Astrocyte (in vitro differentiated cells and primary cell): ENCODE results near the gene GRM5. TPM values are rescaled to one million over a fixed set of nuclear protein-coding genes. Genes with fewer than 3 reads are reported as not detected.
A peak's percentile ranks its signal among the peaks of the same experiment; 100 is the strongest.

Source experiments
- DNase-seq: peaks from one replicate; pipeline ENCODE4 v3.0.0-alpha.2; 2010; ENCODE audit warnings: low read depth
- FAIRE-seq: peaks from 2 replicates; lab custom pipeline; 2011; peaks lifted over from hg19 to GRCh38; lab: Jason Lieb, UNC
- H2AFZ ChIP-seq: 2 replicates; pipeline ENCODE4 v1.6.0; 2012; ENCODE audit warnings: low read depth, low read length, inconsistent platforms
- H3K27ac ChIP-seq: 2 replicates; pipeline ENCODE4 v1.5.1; 2011; ENCODE audit warnings: low read depth, low read length, inconsistent platforms
- H3K27me3 ChIP-seq: 2 replicates; pipeline ENCODE4 v1.6.0; 2011; ENCODE audit warnings: low read length, inconsistent platforms; ENCODE audit not compliant: insufficient read depth
- H3K36me3 ChIP-seq: 2 replicates; pipeline ENCODE4 v1.5.1; 2011; ENCODE audit warnings: low read length, inconsistent platforms; ENCODE audit not compliant: insufficient read depth
- H3K4me1 ChIP-seq: 2 replicates; pipeline ENCODE4 v1.5.1; 2011; ENCODE audit warnings: low read length, inconsistent platforms; ENCODE audit not compliant: insufficient read depth
- H3K4me2 ChIP-seq: 2 replicates; pipeline ENCODE4 v1.6.0; 2012; ENCODE audit warnings: low read length, inconsistent platforms
- H3K4me3 ChIP-seq: 2 replicates; pipeline ENCODE4 v1.5.1; 2011; ENCODE audit warnings: low read depth, mild to moderate bottlenecking, low read length, inconsistent platforms; ENCODE audit not compliant: insufficient read depth
- H3K79me2 ChIP-seq: 2 replicates; pipeline ENCODE4 v1.6.0; 2012; ENCODE audit warnings: mild to moderate bottlenecking, low read length, inconsistent platforms; ENCODE audit not compliant: insufficient read depth
- H3K9ac ChIP-seq: 2 replicates; pipeline ENCODE4 v1.6.0; 2012; ENCODE audit warnings: mild to moderate bottlenecking, low read length, inconsistent platforms
- H3K9me3 ChIP-seq: 2 replicates; pipeline ENCODE4 v1.5.1; 2012; ENCODE audit warnings: low read depth, mild to moderate bottlenecking, low read length, inconsistent platforms; ENCODE audit not compliant: insufficient read depth
- H4K20me1 ChIP-seq: 2 replicates; pipeline ENCODE4 v1.6.0; 2012; ENCODE audit warnings: low read length, inconsistent platforms; ENCODE audit not compliant: insufficient read depth
- H3K27ac Mint-ChIP-seq: one replicate; pipeline ENCODE4 v1.8.0; 2021; ENCODE audit warnings: mild to moderate bottlenecking, mixed read lengths; ENCODE audit not compliant: unreplicated experiment
- H3K27me3 Mint-ChIP-seq: one replicate; pipeline ENCODE4 v1.8.0; 2021; ENCODE audit warnings: low read depth, mixed read lengths; ENCODE audit not compliant: unreplicated experiment
- H3K36me3 Mint-ChIP-seq: one replicate; pipeline ENCODE4 v1.8.0; 2021; ENCODE audit warnings: low read depth, mixed read lengths; ENCODE audit not compliant: unreplicated experiment
- H3K4me1 Mint-ChIP-seq: one replicate; pipeline ENCODE4 v1.8.0; 2021; ENCODE audit warnings: low read depth, mixed read lengths; ENCODE audit not compliant: unreplicated experiment
- H3K4me3 Mint-ChIP-seq: one replicate; pipeline ENCODE4 v1.8.0; 2021; ENCODE audit warnings: mild to moderate bottlenecking, moderate library complexity, mixed read lengths; ENCODE audit not compliant: unreplicated experiment
- H3K9me3 Mint-ChIP-seq: one replicate; pipeline ENCODE4 v1.8.0; 2021; ENCODE audit warnings: mild to moderate bottlenecking, mixed read lengths; ENCODE audit not compliant: unreplicated experiment
- EZH2 ChIP-seq: IDR thresholded peaks from 2 replicates; pipeline ENCODE4 v1.6.1; 2012; ENCODE audit warnings: mild to moderate bottlenecking, low read length, inconsistent platforms; ENCODE audit not compliant: insufficient read depth
- total RNA-seq: library from RNA; stranded (reverse); gene quantifications from 2 replicates; pipeline ENCODE4 v1.2.1, GENCODE V29; 2021
- TF ChIP-seq, protein P1 (sequence below): IDR thresholded peaks from 2 replicates; pipeline ENCODE4 v1.5.1; 2011; ENCODE audit warnings: low read depth, mild to moderate bottlenecking, inconsistent platforms, low read length, moderate library complexity; ENCODE audit not compliant: insufficient read depth

Gene GRM5
- total RNA-seq, 1 donor from 2014 or later, result 0.30 TPM

DNA sequence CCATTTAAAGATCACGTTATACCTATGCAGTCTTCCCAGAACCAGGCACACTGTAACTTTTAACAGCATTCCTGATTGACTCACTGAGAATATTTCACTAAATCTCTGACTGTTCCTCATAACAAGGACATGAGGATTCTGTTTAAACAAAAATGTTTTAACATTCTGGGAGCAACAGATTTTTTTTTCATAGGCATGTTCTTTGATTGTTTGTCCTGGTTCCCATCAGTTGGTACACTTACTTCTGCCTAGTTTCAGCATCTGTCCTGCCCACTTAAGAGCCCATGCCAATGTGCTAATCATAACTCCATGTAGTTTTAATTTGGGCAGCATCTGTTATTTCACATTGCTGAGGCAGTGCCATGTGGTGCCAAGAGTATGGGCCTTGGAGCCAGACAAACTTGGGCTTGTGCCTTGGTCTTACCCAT lies 589.8 kb downstream of the GRM5 start:
- Mint-ChIP-seq H3K36me3 (no peaks in the 10 kb centered on the region), H3K4me1 (peaks cover 19% of the 10 kb centered on the region), H3K4me3 (no peak overlapping the region), H3K27ac (no peak overlapping the region), H3K27me3 (no peaks in the 10 kb centered on the region), H3K9me3 (no peaks in the 10 kb centered on the region)
- H3K36me3 ChIP-seq, result no peaks in the 10 kb centered on the region
- no peak overlapping the region for H3K4me2 ChIP-seq
- no peak overlapping the region for H3K4me3 ChIP-seq
- TF ChIP-seq, protein P1, sequence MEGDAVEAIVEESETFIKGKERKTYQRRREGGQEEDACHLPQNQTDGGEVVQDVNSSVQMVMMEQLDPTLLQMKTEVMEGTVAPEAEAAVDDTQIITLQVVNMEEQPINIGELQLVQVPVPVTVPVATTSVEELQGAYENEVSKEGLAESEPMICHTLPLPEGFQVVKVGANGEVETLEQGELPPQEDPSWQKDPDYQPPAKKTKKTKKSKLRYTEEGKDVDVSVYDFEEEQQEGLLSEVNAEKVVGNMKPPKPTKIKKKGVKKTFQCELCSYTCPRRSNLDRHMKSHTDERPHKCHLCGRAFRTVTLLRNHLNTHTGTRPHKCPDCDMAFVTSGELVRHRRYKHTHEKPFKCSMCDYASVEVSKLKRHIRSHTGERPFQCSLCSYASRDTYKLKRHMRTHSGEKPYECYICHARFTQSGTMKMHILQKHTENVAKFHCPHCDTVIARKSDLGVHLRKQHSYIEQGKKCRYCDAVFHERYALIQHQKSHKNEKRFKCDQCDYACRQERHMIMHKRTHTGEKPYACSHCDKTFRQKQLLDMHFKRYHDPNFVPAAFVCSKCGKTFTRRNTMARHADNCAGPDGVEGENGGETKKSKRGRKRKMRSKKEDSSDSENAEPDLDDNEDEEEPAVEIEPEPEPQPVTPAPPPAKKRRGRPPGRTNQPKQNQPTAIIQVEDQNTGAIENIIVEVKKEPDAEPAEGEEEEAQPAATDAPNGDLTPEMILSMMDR, result no peak
- no peak for TF ChIP-seq EZH2
- peaks cover 14% of the 10 kb centered on the region for H3K4me1 ChIP-seq
- H2AFZ ChIP-seq, result no peak overlapping the region
- DNase-seq (peak; percentile 9), FAIRE-seq (peak; percentile 81)
- no peak overlapping the region for H3K9ac ChIP-seq
- H3K27me3 ChIP-seq, result no peaks in the 10 kb centered on the region
- no peaks in the 10 kb centered on the region for H3K9me3 ChIP-seq
- H3K79me2 ChIP-seq, result no peaks in the 10 kb centered on the region
- no peak overlapping the region for H3K27ac ChIP-seq
- no peaks in the 10 kb centered on the region for H4K20me1 ChIP-seq

DNA sequence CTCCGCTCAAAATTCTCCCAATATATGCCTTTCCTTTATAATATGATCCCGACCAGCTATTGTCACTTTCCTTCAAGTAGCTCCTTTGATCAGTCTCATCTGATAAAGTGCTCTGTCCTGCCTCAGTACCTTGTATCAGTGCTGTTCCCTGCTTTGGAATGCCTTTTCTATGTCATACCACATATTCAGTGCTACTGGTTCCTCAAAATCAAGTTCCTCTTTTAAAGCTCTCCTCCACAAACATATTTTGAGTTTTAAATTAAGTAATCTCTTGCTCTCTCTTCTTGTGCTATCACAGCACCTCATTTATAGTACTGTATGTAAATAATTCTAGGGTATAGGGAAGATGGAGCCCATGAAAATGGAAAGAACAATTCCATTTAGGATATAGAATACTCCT lies 591.1 kb downstream of the GRM5 start:
- no peak overlapping the region for H3K4me3 Mint-ChIP-seq
- no peak for FAIRE-seq
- H3K4me2 ChIP-seq, result no peak overlapping the region
- peaks cover under 1% of the 10 kb centered on the region for H3K4me1 ChIP-seq
- DNase-seq, result no peak
- H3K36me3 Mint-ChIP-seq, result no peaks in the 10 kb centered on the region
- no peaks in the 10 kb centered on the region for H3K27me3 Mint-ChIP-seq
- H3K9me3 Mint-ChIP-seq, result no peaks in the 10 kb centered on the region
- H2AFZ ChIP-seq, result no peak overlapping the region
- no peaks in the 10 kb centered on the region for H3K27me3 ChIP-seq
- no peaks in the 10 kb centered on the region for H4K20me1 ChIP-seq
- no peaks in the 10 kb centered on the region for H3K79me2 ChIP-seq
- no peak overlapping the region for H3K27ac Mint-ChIP-seq
- H3K9me3 ChIP-seq, result no peaks in the 10 kb centered on the region
- no peak overlapping the region for H3K4me3 ChIP-seq
- no peak overlapping the region for H3K27ac ChIP-seq
- H3K9ac ChIP-seq, result no peak overlapping the region
- TF ChIP-seq, protein P1, result no peak
- TF ChIP-seq EZH2, result no peak
- peaks cover 7% of the 10 kb centered on the region for H3K4me1 Mint-ChIP-seq
- no peaks in the 10 kb centered on the region for H3K36me3 ChIP-seq

DNA sequence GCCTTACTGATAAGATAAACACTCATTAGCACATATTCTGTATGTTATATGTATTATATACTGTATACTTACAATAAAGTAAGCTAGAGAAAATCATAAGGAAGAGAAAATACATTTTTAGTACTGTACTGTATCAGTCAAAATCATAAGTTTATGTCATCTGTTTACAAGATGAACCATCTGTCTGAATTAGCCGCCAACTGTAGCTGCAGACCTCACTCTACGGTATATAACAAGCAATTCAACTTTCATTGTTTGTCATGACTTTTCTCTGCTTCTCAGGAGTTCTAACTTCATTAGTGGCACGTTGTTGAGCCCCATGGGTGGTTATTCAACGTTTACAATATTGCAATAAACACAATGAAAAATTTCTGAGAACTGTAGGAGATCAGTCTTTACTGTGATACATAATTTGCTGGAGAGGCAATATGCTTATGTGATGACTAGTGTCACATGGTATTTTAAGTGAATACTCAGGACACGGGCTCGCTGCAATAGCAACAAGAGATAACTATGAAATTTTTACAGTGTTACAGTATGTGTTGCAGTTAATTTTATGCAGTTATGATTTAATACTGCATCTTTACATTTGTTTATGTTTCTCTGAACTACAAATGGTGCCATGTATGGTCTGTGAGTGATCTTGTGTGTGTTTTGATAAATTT lies 596.1 kb downstream of the GRM5 start:
- Mint-ChIP-seq H3K36me3 (no peaks in the 10 kb centered on the region), H3K27me3 (no peaks in the 10 kb centered on the region), H3K4me1 (no peaks in the 10 kb centered on the region), H3K9me3 (no peaks in the 10 kb centered on the region), H3K27ac (no peak overlapping the region), H3K4me3 (no peak overlapping the region)
- Histone ChIP-seq H3K9me3 (no peaks in the 10 kb centered on the region), H3K79me2 (no peaks in the 10 kb centered on the region), H3K27ac (no peak overlapping the region), H2AFZ (no peak overlapping the region), H3K36me3 (no peaks in the 10 kb centered on the region), H3K4me3 (no peak overlapping the region), H3K4me2 (no peak overlapping the region), H3K27me3 (no peaks in the 10 kb centered on the region), H3K4me1 (no peaks in the 10 kb centered on the region), H3K9ac (no peak overlapping the region), H4K20me1 (no peaks in the 10 kb centered on the region)
- no peak for TF ChIP-seq EZH2
- TF ChIP-seq, protein P1, result no peak
- FAIRE-seq (no peak), DNase-seq (no peak)
